HG02588 (cell line): ENCODE results near the gene FBXL5.
A peak's percentile ranks its signal among the peaks of the same experiment; 100 is the strongest.

Experiments used
- ATAC-seq: cut with Tn5 transposase; IDR thresholded peaks from one replicate; pipeline ENCODE4 v1.9.1; 2021; ENCODE audit warnings: mild to moderate bottlenecking, moderate library complexity; ENCODE audit not compliant: unreplicated experiment

The FBXL5 gene

GRCh38 chr4:15676899-15677298 lies 21.7 kb upstream of the FBXL5 start:
- ATAC-seq = no peak

GRCh38 chr4:15676039-15676438 lies 20.9 kb upstream of the FBXL5 start:
- ATAC-seq = no peak

GRCh38 chr4:15675356-15675755 lies 20.2 kb upstream of the FBXL5 start:
- ATAC-seq = no peak

- no peak for ATAC-seq
These were observed 19.8 kb upstream of the FBXL5 start for GRCh38 chr4:15674926-15675325.

DNA sequence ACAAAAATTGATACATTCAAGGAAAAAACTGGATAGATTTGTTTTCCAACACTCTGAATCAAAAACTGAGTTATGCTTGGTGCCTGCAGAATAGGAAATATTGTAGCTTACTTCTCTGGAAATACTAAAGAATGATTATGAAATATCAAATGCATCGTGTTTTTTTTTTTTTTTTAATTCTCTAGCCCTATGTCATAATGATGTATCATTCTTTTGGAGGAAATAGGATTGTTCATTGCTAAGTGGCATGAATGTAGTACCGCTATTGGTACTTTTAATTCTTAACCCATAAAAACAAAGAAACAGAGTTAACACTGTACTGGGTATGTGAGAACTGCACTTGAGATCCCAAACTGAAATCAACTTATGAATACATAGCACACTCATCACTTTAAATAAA lies 18.9 kb upstream of the FBXL5 start:
- ATAC-seq = no peak

- ATAC-seq = no peak
These were observed 18.2 kb upstream of the FBXL5 start for GRCh38 chr4:15673337-15673736.

- no peak for ATAC-seq
These were observed 16.9 kb upstream of the FBXL5 start for GRCh38 chr4:15672101-15672500.

DNA sequence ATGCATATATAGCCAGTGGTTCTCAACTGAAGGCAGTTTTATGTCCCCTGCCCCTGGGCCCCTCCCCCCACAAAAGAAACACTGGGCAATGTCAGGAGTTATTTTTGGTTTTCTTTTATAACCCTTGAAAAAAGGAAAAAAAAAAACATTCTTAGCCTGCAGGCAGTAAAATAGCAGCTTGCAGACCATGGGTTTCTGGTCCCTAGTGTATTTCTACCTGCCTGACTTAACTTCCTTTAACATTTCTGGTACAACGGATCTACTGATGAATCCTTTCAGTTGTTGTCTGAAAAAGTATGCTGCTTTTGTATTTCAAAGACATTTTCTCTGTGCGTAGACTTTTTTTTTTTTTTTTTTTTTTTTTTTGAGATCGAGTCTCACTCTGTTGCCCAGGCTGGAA lies 15.4 kb upstream of the FBXL5 start:
- ATAC-seq = no peak

GRCh38 chr4:15668566-15669435 lies 13.6 kb upstream of the FBXL5 start:
- ATAC-seq = no peak

DNA sequence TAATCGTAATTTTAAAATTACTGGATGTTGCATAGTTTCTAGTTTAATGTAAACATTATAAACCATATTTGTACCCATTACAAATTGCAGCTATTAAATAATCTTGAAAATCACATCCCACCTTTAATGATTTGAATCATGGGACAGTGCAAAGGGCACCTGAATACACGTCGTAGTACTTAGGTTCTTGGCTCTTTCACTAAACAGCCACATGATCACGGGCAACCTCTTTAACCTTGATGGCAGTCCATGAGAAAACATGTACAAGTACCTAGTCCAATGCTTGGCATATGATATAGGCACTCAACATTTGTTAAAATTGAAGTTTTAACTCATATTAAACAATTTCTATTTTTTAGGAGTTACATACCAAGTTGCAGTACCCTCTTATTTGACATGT lies 11.8 kb upstream of the FBXL5 start:
- no peak for ATAC-seq

GRCh38 chr4:15665753-15666365 lies 10.7 kb upstream of the FBXL5 start:
- ATAC-seq = no peak

DNA sequence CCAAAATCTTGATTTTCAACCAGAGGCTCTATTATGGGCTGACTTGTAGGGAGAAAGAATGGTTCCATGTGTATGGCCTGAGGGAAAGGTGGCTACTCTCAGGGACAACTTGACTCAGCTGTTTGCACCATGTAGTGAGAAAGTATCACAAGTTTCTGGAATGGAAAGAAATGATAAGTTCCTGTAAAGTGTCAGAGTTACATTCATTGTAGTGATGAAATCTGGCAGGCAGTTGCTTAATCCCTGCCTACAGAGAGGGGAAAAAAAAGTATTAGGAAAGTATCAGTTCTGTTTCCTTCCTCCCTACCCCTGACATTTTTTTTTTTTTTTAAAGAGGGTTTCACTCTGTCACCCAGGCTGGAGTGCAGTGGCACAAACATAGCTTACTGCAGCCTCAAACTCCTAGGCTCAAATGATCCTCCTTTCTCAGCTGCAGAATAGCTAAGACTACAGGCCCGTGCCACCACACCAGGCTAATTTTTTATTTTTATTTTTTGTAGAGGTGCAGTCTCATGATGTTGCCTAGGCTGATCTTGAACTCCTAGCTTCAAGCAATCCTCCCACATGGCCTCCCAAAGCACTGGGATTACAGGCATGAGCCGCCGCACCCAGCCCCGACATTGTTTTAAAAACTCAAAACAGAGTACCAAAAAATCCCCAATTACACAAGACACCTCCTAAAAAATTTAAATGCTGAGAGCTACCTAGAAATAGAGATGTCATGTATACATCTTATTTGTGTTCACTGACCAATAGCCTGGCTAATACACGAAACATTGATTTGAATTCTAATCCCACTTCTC lies 4.8 kb upstream of the FBXL5 start:
- no peak for ATAC-seq

- no peak for ATAC-seq
These were observed 3.6 kb upstream of the FBXL5 start for GRCh38 chr4:15658781-15659180.

- ATAC-seq = no peak
These were observed 3.1 kb upstream of the FBXL5 start for GRCh38 chr4:15658136-15658770.

DNA sequence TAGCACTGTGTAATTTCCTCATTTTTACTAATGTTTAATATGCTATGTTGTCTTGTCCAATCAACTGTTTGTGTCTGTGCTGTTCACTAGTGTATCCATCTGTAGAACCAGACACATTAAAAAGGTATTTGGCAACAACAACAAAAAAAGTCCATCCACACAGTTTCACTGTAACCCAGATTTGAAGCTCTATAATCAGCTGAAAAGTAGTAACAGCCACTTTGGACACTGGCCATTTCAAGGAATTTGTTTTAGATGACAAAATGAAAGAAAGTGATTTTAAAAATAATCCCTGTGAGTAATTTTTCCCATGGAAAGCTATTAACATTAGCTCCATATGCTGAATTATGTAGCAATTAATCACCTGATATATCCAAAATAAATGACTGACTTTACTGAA lies 2.2 kb upstream of the FBXL5 start:
- no peak for ATAC-seq

GRCh38 chr4:15656038-15656470 lies 897 bp upstream of the FBXL5 start:
- no peak for ATAC-seq

DNA sequence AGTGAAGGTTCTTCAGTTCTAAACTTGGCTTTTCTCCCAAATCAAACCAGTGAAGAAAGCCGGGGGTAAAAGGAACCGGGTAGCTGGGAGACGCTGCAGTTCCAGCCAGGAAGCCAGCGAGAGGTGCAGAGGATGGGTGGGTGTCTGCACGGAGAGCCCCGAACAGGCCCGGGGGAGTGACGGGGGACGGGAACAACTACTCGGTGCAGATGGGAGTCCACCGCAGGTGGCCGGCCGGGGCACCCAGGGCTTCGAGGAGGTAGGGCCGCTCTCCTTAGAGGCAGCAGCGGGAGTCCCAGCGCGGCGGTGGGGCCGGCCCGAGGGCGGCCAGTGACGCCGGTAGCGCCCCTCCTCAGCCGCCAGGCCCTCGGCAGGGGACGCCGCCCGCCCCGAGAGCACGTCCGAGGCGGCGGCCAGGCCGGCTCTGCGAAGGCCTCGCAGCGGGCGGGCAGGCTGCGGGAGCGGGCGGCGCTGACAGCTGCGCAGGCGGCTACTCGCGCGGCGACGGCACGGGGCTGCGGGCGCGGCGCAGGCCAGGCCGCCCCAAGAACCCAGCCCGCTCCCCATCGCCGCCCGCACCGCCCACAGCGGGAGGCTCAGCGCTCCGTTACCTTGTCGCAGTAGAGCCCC lies 449 bp downstream of the FBXL5 start:
- ATAC-seq = peak; percentile 44

GRCh38 chr4:15653864-15654592 lies 1.1 kb downstream of the FBXL5 start:
- no peak for ATAC-seq

DNA sequence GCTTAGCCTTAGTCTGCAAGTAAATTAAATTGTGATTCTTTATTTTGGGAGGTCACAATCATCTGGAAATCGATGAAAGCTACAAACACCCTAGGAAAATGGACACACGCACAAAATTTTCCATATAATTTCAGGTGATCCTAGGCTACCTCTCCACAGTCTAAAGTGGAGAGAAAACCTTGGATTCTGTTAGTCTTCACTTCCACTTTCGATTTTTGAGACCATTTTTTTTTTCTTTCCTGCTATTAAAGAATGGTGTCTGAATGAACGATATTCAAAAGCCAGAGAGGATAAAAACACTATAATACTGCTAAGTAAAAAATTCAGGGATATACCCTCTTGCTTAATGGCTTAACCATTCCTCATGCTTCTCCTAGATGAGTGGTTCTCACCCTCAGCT lies 1.7 kb downstream of the FBXL5 start:
- no peak for ATAC-seq

GRCh38 chr4:15652841-15653240 lies 2.3 kb downstream of the FBXL5 start:
- no peak for ATAC-seq
